ENCODE measurements around the gene PIMREG. TPM values are rescaled to one million over a fixed set of nuclear protein-coding genes. Genes with fewer than 3 reads are reported as not detected.
A peak's percentile ranks its signal among the peaks of the same experiment; 100 is the strongest.

PIMREG gene
- total and polyA plus RNA-seq, 2 donors from 2014 or later, result 1.7 TPM; not detected in 1

DNA sequence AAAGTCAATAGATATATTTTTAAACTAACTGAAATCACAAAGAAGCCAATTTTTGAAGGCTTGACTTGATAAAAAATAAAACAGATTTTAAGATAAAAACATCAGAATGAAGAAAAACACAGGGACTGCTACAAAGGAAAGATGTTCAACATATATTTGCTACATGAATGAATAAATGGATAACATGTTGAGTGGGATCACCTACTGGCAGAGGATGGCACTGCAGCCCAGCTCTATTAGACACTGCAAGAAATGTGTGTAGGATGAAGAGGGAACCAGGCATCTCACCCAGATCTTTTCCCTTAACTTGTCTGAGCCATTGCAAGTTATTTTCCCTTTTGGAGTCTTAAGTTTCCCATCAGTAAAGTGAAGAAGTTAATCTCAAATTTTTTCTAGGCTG, 13.5 kb upstream of the PIMREG start:
- H3K4me3 ChIP-seq (ENCODE audit: low read length in 3 of 3), result no peak overlapping the region
- no peak for TF ChIP-seq CTCF (IDR thresholded peaks at IDR 0.05; ENCODE audit: borderline replicate concordance, extremely low read depth, insufficient read depth)
- no peaks in the 10 kb centered on the region for H3K4me1 ChIP-seq (ENCODE audit: control insufficient read depth in 2 of 3, insufficient read depth in 2 of 3, low read depth in 1 of 3, low read length in 3 of 3)
- FAIRE-seq (no peak), DNase-seq (no peak)
- H3K9ac ChIP-seq (ENCODE audit: low read length in 3 of 3), result no peak overlapping the region
- no peak overlapping the region for H3K27ac ChIP-seq (ENCODE audit: low read depth in 2 of 2, low read length in 2 of 2)
- no peaks in the 10 kb centered on the region for H3K27me3 ChIP-seq (ENCODE audit: control insufficient read depth, insufficient read depth, low read length)
- H3K36me3 ChIP-seq (ENCODE audit: control insufficient read depth in 2 of 3, insufficient read depth in 3 of 3, low read length in 3 of 3), result no peaks in the 10 kb centered on the region
- intact Hi-C loops (cut with DNase I), result no loop called here
- H3K9me3 ChIP-seq (ENCODE audit: control insufficient read depth in 2 of 3, insufficient read depth in 1 of 3, low read length in 3 of 3), result no peaks in the 10 kb centered on the region

DNA sequence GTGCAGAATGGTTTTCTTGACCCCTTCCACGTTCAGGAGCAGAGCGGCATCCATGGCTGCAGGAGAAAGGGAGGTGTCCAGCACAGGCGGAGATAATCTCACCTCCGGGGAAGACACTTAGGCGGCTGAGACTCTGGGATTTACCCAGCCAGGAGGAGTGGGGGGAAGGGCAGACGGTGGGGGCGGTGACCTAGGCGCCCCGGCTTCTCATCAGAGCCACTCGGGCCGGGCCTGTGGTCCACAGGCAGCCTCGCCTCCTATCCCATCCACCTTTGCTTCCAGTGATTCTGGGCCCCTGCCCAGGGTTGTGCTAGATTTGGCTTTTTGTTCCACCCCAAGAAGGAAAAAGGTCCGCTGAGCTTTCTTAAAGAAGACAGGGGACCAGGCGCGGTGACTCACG, 9.2 kb upstream of the PIMREG start, which contains the start of gene AIPL1:
TSS of gene AIPL1 (minus strand) at position 71 of the 400 bp plus-strand sequence. CDS start at position 54, 17 bp downstream.
- no peak for DNase-seq
- TF ChIP-seq CTCF (IDR thresholded peaks at IDR 0.05; ENCODE audit: borderline replicate concordance, extremely low read depth, insufficient read depth), result no peak
- Histone ChIP-seq H3K27me3 (ENCODE audit: control insufficient read depth, insufficient read depth, low read length) (no peaks in the 10 kb centered on the region), H3K9me3 (ENCODE audit: control insufficient read depth in 2 of 3, insufficient read depth in 1 of 3, low read length in 3 of 3) (no peaks in the 10 kb centered on the region), H3K27ac (ENCODE audit: low read depth in 2 of 2, low read length in 2 of 2) (no peak within 1 kb of the TSS), H3K4me1 (ENCODE audit: control insufficient read depth in 2 of 3, insufficient read depth in 2 of 3, low read depth in 1 of 3, low read length in 3 of 3) (no peaks in the 10 kb centered on the region), H3K9ac (ENCODE audit: low read length in 3 of 3) (no peak within 1 kb of the TSS), H3K4me3 (ENCODE audit: low read length in 3 of 3) (no peak within 1 kb of the TSS), H3K36me3 (ENCODE audit: control insufficient read depth in 2 of 3, insufficient read depth in 3 of 3, low read length in 3 of 3) (no peaks in the 10 kb centered on the region)
- no peak for FAIRE-seq
- intact Hi-C loops (cut with DNase I), result no loop called here

- H3K27ac ChIP-seq (ENCODE audit: low read depth in 2 of 2, low read length in 2 of 2), result no peak overlapping the region
- no peak overlapping the region for H3K4me3 ChIP-seq (ENCODE audit: low read length in 3 of 3)
- peak; percentile 81 for TF ChIP-seq CTCF (IDR thresholded peaks at IDR 0.05; ENCODE audit: borderline replicate concordance, extremely low read depth, insufficient read depth)
- intact Hi-C loops (cut with DNase I), result no loop called here
- no peaks in the 10 kb centered on the region for H3K27me3 ChIP-seq (ENCODE audit: control insufficient read depth, insufficient read depth, low read length)
- no peaks in the 10 kb centered on the region for H3K9me3 ChIP-seq (ENCODE audit: control insufficient read depth in 2 of 3, insufficient read depth in 1 of 3, low read length in 3 of 3)
- no peak for FAIRE-seq
- no peak overlapping the region for H3K9ac ChIP-seq (ENCODE audit: low read length in 3 of 3)
- H3K4me1 ChIP-seq (ENCODE audit: control insufficient read depth in 2 of 3, insufficient read depth in 2 of 3, low read depth in 1 of 3, low read length in 3 of 3), result no peaks in the 10 kb centered on the region
- no peaks in the 10 kb centered on the region for H3K36me3 ChIP-seq (ENCODE audit: control insufficient read depth in 2 of 3, insufficient read depth in 3 of 3, low read length in 3 of 3)
- DNase-seq, result peak in 4 of 5 donors; percentile 72 to 82 (median 77)
Measured at GRCh38 chr17:6435968-6436367, 8.3 kb upstream of the PIMREG start.

GRCh38 chr17:6437466-6437865, 6.8 kb upstream of the PIMREG start:
- Histone ChIP-seq H3K36me3 (ENCODE audit: control insufficient read depth in 2 of 3, insufficient read depth in 3 of 3, low read length in 3 of 3) (no peaks in the 10 kb centered on the region), H3K27me3 (ENCODE audit: control insufficient read depth, insufficient read depth, low read length) (no peaks in the 10 kb centered on the region), H3K9me3 (ENCODE audit: control insufficient read depth in 2 of 3, insufficient read depth in 1 of 3, low read length in 3 of 3) (no peaks in the 10 kb centered on the region), H3K4me3 (ENCODE audit: low read length in 3 of 3) (no peak overlapping the region), H3K4me1 (ENCODE audit: control insufficient read depth in 2 of 3, insufficient read depth in 2 of 3, low read depth in 1 of 3, low read length in 3 of 3) (no peaks in the 10 kb centered on the region), H3K9ac (ENCODE audit: low read length in 3 of 3) (no peak overlapping the region), H3K27ac (ENCODE audit: low read depth in 2 of 2, low read length in 2 of 2) (no peak overlapping the region)
- no peak for DNase-seq
- no peak for TF ChIP-seq CTCF (IDR thresholded peaks at IDR 0.05; ENCODE audit: borderline replicate concordance, extremely low read depth, insufficient read depth)
- FAIRE-seq, result no peak
- intact Hi-C loops (cut with DNase I), result no loop called here
